Measurements from ENCODE around the gene CSNK2A1.

GRCh38 chr20:582204-582603 is 38.6 kb upstream of the CSNK2A1 start:
- no peak for TF ChIP-seq FOXP2 (optimal IDR thresholded peaks at IDR 0.05; ENCODE audit: borderline replicate concordance, extremely low read depth, extremely low read length, insufficient read depth)
- no peak for TF ChIP-seq TAF1 (IDR thresholded peaks at IDR 0.05; ENCODE audit: borderline replicate concordance, insufficient read depth, low read length)
- TF ChIP-seq REST (IDR thresholded peaks at IDR 0.05; ENCODE audit: insufficient read depth in 1 of 2, low read depth in 2 of 2, low read length in 2 of 2): no peak

Measured in PFSK-1 (cell line).